HG03558 (cell line): Measurements from ENCODE around the gene PRR12.

Experiments used
- ATAC-seq: cut with Tn5 transposase; IDR thresholded peaks from one replicate; pipeline ENCODE4 v1.9.1; 2021; ENCODE audit warnings: moderate number of reproducible peaks; ENCODE audit not compliant: unreplicated experiment; ENCODE audit errors: extremely low read depth

Gene PRR12

GRCh38 chr19:49589502-49589905 is 1.5 kb upstream of the PRR12 start:
- no peak for ATAC-seq

DNA sequence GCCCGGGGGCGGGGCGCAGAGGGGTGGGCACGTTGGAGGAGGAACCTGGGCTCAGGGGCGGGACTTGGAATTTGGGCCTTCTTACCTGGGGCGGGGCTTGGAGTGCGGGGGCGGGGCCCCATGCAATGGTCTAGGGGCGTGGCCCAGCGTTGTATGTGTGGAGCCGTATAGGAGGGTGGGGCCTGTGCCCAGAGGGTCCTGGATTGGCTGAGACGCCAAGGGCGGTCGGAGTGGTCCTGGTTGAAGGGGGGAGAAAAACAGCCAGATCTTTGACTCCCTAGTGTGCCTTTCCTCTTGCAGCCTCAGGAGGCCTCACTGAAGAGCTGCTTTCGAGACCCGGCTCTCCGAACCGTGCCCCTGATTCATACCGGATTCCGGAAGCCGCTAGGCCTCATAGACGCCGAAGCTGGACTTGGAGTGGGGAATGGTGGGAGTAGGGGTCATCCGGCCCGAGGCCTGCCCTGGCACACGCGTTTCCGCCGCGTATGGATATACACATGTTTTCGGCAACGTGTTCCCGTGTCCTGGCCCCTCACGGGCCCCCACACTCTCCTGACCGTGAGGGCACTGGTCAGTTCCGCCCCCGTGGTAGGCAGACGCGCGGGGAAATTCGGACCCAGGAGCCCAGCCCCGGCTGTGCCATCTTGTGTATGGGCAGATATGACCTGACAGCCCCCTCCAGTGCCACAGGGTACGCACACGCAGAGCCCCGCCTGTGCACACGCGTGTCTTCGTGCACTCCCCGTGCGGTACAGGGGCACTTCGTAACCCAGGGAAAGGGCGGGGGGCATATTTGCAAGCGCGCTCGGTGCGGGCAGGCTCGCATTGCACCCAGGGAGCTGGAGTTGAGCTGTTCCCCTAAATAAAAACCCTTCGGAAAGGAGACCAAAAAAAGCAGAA is 661 bp upstream of the PRR12 start:
- no peak for ATAC-seq

GRCh38 chr19:49591731-49592485 is 926 bp downstream of the PRR12 start:
- no peak for ATAC-seq

DNA sequence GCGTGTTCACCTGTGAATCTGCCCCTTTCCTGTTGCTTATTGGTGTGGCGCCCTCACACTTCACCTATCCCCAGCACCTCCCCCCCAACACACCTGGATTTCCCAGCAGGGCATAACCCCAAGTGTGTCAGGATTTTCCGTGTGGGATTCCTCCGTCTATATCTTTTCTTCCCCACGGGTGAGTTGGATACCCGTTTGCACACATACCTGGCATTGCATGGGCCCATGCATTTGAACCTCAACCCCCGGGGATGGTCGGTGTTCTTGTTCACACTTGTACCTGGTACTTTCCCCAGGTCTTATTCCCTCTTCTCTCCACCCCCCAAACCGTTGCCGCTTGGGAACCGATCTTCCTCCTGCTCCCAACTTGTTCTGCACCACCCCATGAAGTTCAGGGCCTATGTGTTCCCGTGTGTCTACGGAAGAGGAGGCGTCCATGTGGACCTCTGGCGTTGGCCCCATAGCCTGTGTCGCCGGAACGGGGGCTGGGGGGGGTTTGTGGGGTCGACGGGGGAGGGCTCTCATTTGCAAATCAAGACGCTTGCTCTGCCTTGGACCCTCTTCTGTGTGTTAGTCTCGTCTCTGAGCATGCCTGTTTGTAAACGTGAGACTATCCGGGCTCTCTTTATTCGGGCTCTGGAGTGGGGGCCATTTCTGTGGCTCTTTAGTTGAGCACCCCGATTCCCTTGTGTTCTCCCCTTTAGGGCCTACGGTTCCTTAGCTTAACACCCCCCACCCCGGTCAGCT is 1.7 kb downstream of the PRR12 start:
- no peak for ATAC-seq

DNA sequence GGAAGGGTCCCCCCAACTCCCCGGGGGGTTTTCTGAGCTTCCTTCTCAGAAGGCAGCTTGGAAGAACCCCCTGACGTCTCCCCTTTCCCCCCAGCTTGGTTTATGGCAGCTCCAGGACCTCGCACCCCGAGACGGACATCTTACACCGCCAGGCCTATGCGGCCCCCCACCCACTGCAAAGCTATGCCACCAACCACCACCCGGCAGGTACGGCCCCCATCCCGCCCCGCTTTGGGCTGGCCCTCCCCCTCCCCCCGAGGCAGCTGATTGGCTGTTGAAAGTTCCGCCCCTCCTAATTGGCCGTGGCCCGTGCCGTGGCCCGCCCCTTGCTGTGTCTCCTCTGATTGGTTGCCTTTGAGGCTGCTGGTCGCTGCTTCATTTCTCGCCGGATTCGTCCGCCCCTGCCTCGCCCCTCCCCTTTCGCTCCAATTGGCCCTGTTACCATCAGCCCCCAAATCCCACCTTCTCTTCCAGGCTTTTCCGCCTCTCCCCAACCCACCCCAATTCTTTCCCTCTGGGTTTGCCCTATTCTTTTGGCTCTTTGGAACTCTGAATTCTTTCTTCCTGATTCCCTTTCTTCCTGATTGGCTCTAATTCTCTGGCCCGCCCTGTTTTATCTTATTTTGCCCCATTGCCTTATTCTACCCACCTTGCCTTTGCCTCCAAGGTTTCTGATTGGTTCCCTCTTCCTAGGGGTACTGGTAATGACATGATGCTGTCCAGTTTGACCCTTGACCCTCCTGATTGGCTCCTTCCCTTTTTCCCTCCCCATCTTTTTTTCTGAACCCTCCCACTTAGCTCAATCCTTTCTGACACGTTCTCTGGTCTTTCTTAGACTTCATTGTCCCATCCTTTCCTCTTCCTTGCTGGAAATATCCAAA is 2.5 kb downstream of the PRR12 start:
- no peak for ATAC-seq

- no peak for ATAC-seq
Measured at GRCh38 chr19:49594157-49594992, 3.4 kb downstream of the PRR12 start.

GRCh38 chr19:49594993-49595818 is 4.2 kb downstream of the PRR12 start:
- no peak for ATAC-seq

GRCh38 chr19:49595819-49596404 is 4.9 kb downstream of the PRR12 start:
- ATAC-seq: no peak

- no peak for ATAC-seq
Measured at GRCh38 chr19:49596407-49596806, 5.4 kb downstream of the PRR12 start.

DNA sequence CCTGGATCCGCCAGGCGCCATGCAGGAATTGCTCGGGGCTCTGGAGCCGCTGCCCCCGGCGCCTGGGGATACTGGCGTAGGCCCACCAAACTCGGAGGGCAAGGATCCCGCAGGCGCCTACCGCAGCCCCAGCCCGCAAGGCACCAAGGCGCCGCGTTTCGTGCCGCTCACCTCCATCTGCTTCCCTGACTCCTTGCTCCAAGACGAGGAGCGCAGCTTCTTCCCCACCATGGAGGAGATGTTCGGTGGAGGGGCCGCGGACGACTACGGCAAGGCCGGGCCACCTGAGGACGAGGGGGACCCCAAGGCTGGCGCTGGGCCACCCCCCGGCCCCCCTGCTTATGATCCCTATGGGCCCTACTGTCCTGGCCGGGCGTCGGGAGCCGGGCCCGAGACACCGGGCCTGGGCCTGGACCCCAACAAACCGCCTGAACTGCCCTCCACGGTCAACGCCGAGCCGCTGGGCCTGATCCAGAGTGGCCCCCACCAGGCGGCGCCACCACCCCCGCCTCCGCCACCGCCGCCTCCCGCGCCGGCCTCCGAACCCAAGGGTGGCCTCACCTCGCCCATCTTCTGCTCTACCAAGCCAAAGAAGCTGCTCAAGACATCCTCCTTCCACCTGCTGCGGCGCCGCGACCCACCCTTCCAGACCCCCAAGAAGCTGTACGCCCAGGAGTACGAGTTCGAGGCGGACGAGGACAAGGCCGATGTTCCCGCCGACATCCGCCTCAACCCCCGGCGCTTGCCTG is 6.1 kb downstream of the PRR12 start:
- ATAC-seq: no peak

DNA sequence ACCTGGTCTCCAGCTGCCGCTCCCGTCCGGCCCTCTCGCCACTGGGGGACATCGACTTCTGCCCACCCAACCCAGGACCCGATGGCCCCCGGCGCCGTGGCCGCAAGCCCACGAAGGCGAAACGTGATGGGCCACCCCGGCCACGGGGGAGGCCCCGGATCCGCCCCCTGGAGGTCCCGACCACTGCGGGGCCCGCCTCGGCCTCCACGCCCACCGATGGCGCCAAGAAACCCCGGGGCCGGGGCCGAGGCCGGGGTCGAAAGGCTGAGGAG is 6.7 kb downstream of the PRR12 start:
- no peak for ATAC-seq

DNA sequence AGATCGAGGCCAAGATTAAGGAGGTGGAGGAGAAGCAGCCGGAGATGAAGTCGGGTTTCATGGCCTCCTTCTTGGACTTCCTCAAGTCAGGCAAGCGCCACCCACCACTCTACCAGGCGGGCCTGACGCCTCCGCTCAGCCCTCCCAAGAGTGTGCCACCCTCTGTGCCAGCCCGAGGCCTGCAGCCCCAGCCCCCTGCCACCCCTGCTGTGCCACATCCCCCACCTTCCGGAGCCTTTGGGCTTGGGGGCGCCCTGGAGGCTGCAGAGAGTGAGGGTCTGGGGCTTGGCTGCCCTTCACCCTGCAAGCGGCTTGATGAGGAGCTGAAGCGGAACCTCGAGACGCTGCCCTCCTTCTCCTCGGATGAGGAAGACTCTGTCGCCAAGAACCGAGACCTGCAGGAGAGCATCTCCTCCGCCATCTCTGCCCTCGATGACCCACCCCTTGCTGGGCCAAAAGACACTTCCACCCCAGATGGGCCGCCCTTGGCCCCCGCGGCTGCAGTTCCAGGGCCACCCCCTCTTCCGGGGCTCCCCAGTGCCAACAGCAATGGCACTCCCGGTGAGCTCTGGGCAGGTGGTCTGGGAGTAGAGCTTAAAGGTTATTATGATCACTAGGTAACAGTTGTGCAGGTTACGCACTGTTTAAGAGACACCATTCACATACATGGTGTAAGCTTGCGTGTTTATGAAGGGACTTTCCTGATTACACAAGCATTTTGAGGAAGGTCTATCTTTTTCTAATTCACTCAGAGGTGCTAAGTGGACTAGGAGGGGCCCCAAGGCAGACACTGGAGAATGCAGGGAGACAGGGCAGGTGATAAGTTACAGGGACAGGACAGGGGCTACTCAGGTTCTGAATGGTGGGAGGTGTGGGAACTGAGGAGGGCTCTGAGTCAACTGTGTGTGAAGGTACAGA is 8.7 kb downstream of the PRR12 start:
- no peak for ATAC-seq

DNA sequence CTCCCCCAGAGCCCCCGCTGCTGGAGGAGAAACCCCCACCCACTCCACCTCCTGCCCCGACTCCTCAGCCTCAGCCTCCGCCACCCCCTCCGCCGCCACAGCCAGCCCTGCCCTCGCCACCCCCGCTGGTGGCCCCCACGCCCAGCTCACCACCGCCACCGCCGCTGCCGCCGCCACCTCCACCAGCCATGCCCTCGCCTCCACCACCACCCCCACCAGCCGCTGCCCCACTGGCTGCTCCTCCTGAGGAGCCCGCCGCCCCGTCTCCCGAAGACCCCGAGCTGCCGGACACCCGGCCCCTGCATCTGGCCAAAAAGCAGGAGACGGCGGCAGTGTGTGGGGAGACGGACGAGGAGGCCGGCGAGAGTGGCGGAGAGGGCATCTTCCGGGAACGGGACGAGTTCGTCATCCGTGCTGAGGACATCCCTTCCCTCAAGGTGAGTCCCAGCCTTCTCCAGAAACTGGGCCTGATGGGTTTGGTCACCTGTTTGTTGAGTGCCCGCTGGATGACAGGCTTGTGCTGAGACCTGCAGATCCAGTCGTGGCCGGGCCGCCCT is 10.6 kb downstream of the PRR12 start:
- no peak for ATAC-seq

- ATAC-seq: no peak
Measured at GRCh38 chr19:49602806-49603205, 11.8 kb downstream of the PRR12 start.

GRCh38 chr19:49605605-49606004 is 14.6 kb downstream of the PRR12 start:
- no peak for ATAC-seq

GRCh38 chr19:49609499-49610092 is 18.6 kb downstream of the PRR12 start:
- no peak for ATAC-seq
